ENCODE measurements around the gene PAOX. TPM values are rescaled to one million over a fixed set of nuclear protein-coding genes. Genes with fewer than 3 reads are reported as not detected.

PAOX gene
- total and polyA plus RNA-seq, 2 donors from 2014 or later = 7.0 to 14.4 TPM

DNA sequence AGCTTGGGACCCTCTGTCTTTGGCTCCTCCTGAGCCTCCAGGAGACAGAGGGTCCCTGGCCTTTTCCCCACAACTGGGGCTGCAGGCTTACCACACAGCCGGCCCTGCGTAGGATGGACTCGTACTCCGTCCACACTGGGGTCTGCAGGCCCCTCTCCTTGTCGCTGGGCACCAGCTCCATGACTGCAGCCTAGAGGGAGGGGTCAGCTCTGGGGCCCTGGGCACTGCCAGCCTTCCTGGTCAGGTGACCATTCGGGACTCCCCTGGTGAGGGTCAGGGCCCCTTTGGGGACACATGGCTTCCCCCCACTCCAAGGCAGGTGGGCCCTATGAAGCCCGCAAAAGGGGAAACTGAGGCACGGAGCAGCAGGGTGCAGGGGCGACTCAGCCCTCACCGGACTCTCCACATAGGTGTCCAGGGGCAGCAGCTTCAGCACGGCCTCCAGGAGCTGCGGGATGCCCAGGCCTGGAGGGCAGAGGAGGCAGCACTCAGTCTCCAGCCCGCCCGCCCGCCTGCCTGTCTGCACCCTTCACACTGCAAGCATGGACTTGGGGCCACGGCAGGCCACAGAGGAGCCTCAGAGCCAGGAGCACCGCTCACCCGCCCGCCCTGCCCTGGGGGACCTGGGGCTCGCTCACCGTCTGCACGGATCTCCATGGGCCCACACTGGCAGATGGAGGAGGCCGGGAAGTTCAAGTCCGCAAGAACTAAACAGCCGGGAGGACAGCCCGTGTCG lies 22.3 kb upstream of the PAOX start:
- intact Hi-C loops (cut with DNase I) = no loop called here

DNA sequence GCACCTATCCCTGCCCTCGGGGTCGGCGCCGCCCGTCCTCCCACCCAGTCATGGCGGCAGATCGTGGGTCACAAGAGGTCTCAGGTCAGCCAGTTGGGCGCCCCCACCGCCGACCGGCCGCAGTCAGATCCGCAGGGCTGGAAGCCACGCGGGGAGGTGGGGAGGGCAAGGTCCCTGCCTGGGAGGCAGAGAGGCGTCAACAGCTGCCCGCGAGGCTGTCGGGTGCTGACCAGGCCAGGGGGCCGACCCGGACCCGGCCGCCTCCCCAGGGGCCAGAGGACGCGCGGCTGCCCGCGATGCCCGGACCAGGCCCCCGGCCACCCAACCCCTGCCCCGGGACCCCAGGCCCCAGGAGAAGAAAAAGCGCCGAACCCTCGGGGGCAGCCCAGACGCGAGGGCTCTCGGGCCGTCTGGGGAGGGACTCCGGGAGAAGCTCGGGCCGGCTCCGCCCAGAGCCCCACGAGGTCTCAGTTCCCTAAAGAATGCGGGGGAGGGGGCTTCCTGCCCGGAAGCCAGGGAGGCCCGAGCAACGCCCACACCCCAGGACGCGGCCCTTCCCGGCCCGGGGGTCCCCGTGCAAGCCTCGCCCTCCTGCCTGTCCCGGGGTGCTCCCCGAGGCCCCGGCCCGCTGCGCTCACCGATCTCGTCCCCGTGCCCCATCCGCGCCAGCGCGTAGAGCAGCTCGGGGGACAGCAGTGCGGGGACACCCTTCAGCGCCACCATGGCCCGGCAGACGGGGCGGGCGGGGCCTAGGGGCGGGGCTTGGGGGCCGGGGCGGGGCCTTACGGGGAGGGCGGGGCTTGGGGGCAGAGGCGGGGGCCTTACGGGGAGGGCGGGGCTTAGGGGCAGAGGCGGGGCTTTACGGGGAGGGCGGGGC lies 21.5 kb upstream of the PAOX start, which contains the start of gene FUOM:
TSS of gene FUOM (minus strand) at position 735 of the 877 bp plus-strand sequence. CDS start at position 723, 12 bp downstream.
- Histone ChIP-seq H3K9me3 (ENCODE audit: control insufficient read depth in 2 of 3, insufficient read depth in 1 of 3, low read length in 3 of 3) (no peaks in the 10 kb centered on the region), H3K4me3 (ENCODE audit: low read length in 3 of 3) (peak within 1 kb of the TSS; percentile 16 to 54 (median 42)), H3K27ac (ENCODE audit: low read depth in 2 of 2, low read length in 2 of 2) (peak within 1 kb of the TSS in 1 of 2 donors; percentile 52), H3K27me3 (ENCODE audit: control insufficient read depth, insufficient read depth, low read length) (no peaks in the 10 kb centered on the region), H3K9ac (ENCODE audit: low read length in 3 of 3) (peak within 1 kb of the TSS in 1 of 3 donors; percentile 40), H3K4me1 (ENCODE audit: control insufficient read depth in 2 of 3, insufficient read depth in 2 of 3, low read depth in 1 of 3, low read length in 3 of 3) (peaks cover 0 to 11% (median 0%) of the 10 kb centered on the region in 3 donors), H3K36me3 (ENCODE audit: control insufficient read depth in 2 of 3, insufficient read depth in 3 of 3, low read length in 3 of 3) (no peaks in the 10 kb centered on the region)
- FAIRE-seq (no peak), DNase-seq (peak in 4 of 5 donors; percentile 88 to 94 (median 92))
- TF ChIP-seq, protein P1, sequence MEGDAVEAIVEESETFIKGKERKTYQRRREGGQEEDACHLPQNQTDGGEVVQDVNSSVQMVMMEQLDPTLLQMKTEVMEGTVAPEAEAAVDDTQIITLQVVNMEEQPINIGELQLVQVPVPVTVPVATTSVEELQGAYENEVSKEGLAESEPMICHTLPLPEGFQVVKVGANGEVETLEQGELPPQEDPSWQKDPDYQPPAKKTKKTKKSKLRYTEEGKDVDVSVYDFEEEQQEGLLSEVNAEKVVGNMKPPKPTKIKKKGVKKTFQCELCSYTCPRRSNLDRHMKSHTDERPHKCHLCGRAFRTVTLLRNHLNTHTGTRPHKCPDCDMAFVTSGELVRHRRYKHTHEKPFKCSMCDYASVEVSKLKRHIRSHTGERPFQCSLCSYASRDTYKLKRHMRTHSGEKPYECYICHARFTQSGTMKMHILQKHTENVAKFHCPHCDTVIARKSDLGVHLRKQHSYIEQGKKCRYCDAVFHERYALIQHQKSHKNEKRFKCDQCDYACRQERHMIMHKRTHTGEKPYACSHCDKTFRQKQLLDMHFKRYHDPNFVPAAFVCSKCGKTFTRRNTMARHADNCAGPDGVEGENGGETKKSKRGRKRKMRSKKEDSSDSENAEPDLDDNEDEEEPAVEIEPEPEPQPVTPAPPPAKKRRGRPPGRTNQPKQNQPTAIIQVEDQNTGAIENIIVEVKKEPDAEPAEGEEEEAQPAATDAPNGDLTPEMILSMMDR (IDR thresholded peaks at IDR 0.05; ENCODE audit: borderline replicate concordance, extremely low read depth, insufficient read depth) = no peak
- intact Hi-C loops (cut with DNase I) = no loop called here

More for the DNA sequence above, 22.3 kb upstream of the PAOX start:
- peaks cover 0 to 11% (median 0%) of the 10 kb centered on the region in 3 donors for H3K4me1 ChIP-seq (ENCODE audit: control insufficient read depth in 2 of 3, insufficient read depth in 2 of 3, low read depth in 1 of 3, low read length in 3 of 3)
- peak overlapping the region in 1 of 3 donors; percentile 40 for H3K9ac ChIP-seq (ENCODE audit: low read length in 3 of 3)
- H3K9me3 ChIP-seq (ENCODE audit: control insufficient read depth in 2 of 3, insufficient read depth in 1 of 3, low read length in 3 of 3) = no peaks in the 10 kb centered on the region
- H3K36me3 ChIP-seq (ENCODE audit: control insufficient read depth in 2 of 3, insufficient read depth in 3 of 3, low read length in 3 of 3) = no peaks in the 10 kb centered on the region
- DNase-seq (peak in 1 of 5 donors; percentile 72), FAIRE-seq (no peak)
- TF ChIP-seq, protein P1 (IDR thresholded peaks at IDR 0.05; ENCODE audit: borderline replicate concordance, extremely low read depth, insufficient read depth) = no peak
- peak overlapping the region in 2 of 3 donors; percentile 24 to 54 for H3K4me3 ChIP-seq (ENCODE audit: low read length in 3 of 3)
- no peak overlapping the region for H3K27ac ChIP-seq (ENCODE audit: low read depth in 2 of 2, low read length in 2 of 2)
- no peaks in the 10 kb centered on the region for H3K27me3 ChIP-seq (ENCODE audit: control insufficient read depth, insufficient read depth, low read length)

DNA sequence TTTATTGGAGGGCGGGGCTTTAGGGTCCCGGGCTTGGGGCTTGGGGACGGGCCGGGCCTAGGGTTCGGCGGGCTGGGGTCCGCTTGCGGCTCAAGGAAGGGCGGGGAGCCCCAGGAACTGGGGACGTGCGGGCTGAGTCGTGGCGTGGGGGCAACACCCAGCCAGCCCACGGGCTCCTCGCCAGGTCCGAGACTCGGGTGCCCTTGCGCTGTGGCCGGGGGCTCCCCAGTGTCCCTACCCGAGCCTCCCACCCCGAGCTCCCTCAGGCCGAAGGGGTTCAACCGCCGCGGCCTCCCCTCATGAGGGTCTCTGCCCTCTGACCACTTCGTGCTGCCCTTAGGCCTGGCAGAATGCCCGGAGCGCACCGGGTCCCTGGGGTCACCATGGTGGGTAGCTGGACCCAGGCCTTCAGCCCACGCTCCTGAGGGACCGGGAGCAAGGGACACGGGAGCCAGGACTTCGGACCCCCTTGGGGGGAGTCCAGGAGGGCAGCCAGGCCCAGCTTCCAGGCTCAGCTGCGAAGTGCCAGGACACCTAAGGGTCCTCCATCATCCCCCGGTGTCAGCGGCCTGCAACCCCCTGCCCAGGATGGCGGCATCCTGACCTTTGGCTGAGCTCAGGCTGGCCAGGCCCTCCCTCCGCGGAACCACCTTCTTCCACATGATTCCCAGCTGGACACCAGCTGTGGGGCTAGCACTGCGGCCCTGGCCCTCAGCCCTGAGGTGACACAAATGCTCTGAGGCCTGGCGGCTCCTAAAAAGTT lies 20.7 kb upstream of the PAOX start:
- intact Hi-C loops (cut with DNase I) = no loop called here
- peaks cover 0 to 11% (median 0%) of the 10 kb centered on the region in 3 donors for H3K4me1 ChIP-seq (ENCODE audit: control insufficient read depth in 2 of 3, insufficient read depth in 2 of 3, low read depth in 1 of 3, low read length in 3 of 3)
- no peaks in the 10 kb centered on the region for H3K9me3 ChIP-seq (ENCODE audit: control insufficient read depth in 2 of 3, insufficient read depth in 1 of 3, low read length in 3 of 3)
- peak overlapping the region in 1 of 2 donors; percentile 52 for H3K27ac ChIP-seq (ENCODE audit: low read depth in 2 of 2, low read length in 2 of 2)
- H3K4me3 ChIP-seq (ENCODE audit: low read length in 3 of 3) = no peak overlapping the region
- DNase-seq = peak in 1 of 5 donors; percentile 83
- no peak overlapping the region for H3K9ac ChIP-seq (ENCODE audit: low read length in 3 of 3)
- TF ChIP-seq, protein P1 (IDR thresholded peaks at IDR 0.05; ENCODE audit: borderline replicate concordance, extremely low read depth, insufficient read depth) = no peak
- FAIRE-seq = no peak
- H3K27me3 ChIP-seq (ENCODE audit: control insufficient read depth, insufficient read depth, low read length) = no peaks in the 10 kb centered on the region
- H3K36me3 ChIP-seq (ENCODE audit: control insufficient read depth in 2 of 3, insufficient read depth in 3 of 3, low read length in 3 of 3) = peaks cover 0 to 5% (median 4%) of the 10 kb centered on the region in 3 donors

Data from kidney (tissue), 14 donors.